ENCODE measurements around the gene PRKG1. TPM values are rescaled to one million over a fixed set of nuclear protein-coding genes. Genes with fewer than 3 reads are reported as not detected.

PRKG1 gene
- total and polyA plus RNA-seq, 2 of the 4 experiments (the other 2 are of a cell fraction): 3.5 to 18.3 TPM

- no peak overlapping the region for H3K4ac ChIP-seq (ENCODE audit: low read depth, low read length)
- ATAC-seq (ENCODE audit: low read depth): no peak
- H2BK5ac ChIP-seq (ENCODE audit: low read depth, low read length, poor library complexity, severe bottlenecking): no peak overlapping the region
- no peak overlapping the region for H3K9ac ChIP-seq (ENCODE audit: low read depth, low read length)
- H3K27me3 ChIP-seq (ENCODE audit: control insufficient read depth, insufficient read depth, low read length): no peaks in the 10 kb centered on the region
- H2BK20ac ChIP-seq (ENCODE audit: low read depth, low read length): no peak overlapping the region
- no peak for DNase-seq
- no peak overlapping the region for H4K91ac ChIP-seq (ENCODE audit: insufficient read depth, low read depth, low read length)
- no peak overlapping the region for H3K4me3 ChIP-seq (ENCODE audit: insufficient read depth, low read depth, low read length)
- TF ChIP-seq POLR2A (IDR thresholded peaks at IDR 0.05; ENCODE audit: low read depth, low read length): no peak
- no peak for TF ChIP-seq ELK1 (IDR thresholded peaks at IDR 0.05; ENCODE audit: borderline replicate concordance, low read depth, low read length)
- TF ChIP-seq USF2 (IDR thresholded peaks at IDR 0.05; ENCODE audit: low read depth, low read length): no peak
- TF ChIP-seq MAZ (IDR thresholded peaks at IDR 0.05; ENCODE audit: borderline replicate concordance, low read depth, low read length): no peak
- no peak for TF ChIP-seq SMC3 (IDR thresholded peaks at IDR 0.05; ENCODE audit: low read depth, low read length)
- TF ChIP-seq RFX5 (IDR thresholded peaks at IDR 0.05; ENCODE audit: low read depth, low read length): no peak
- no peak for TF ChIP-seq NFE2L2 (IDR thresholded peaks at IDR 0.05; ENCODE audit: low read depth, low read length)
- TF ChIP-seq RAD21 (IDR thresholded peaks at IDR 0.05; ENCODE audit: low read length): no peak
- no peak for TF ChIP-seq BHLHE40 (IDR thresholded peaks at IDR 0.05; ENCODE audit: low read depth, low read length)
- no peak for TF ChIP-seq CHD1 (IDR thresholded peaks at IDR 0.05; ENCODE audit: low read depth, low read length)
- no peak for TF ChIP-seq MAFK (IDR thresholded peaks at IDR 0.05; ENCODE audit: low read depth, low read length)
- TF ChIP-seq CEBPB (IDR thresholded peaks at IDR 0.05; ENCODE audit: low read depth, low read length): no peak
- TF ChIP-seq MXI1 (IDR thresholded peaks at IDR 0.05; ENCODE audit: borderline replicate concordance, low read depth, low read length): no peak
- TF ChIP-seq FOS (IDR thresholded peaks at IDR 0.05; ENCODE audit: low read depth, low read length): no peak
- no peak overlapping the region for H4K8ac ChIP-seq (ENCODE audit: low read depth in 2 of 2, low read length in 2 of 2)
- no peak overlapping the region for H2BK120ac ChIP-seq (ENCODE audit: low read depth, low read length)
- H3K36me3 ChIP-seq (ENCODE audit: control insufficient read depth, insufficient read depth, low read length): no peaks in the 10 kb centered on the region
- intact Hi-C loops (cut with micrococcal nuclease) (no loop called here), dilution Hi-C loops (cut with HindIII; ENCODE audit: low sequenced_read_pairs, unreplicated experiment) (no loop called here), in situ Hi-C loops (cut with MboI; ENCODE audit: low sequenced_read_pairs) (no loop called here)
- no peak overlapping the region for H2AK5ac ChIP-seq (ENCODE audit: low read depth, low read length)
- H3K56ac ChIP-seq (ENCODE audit: extremely low read depth, insufficient read depth, low read length): no peak overlapping the region
- no TSS peak for BruUV-seq (replicated peaks)
- H3K14ac ChIP-seq (replicated peaks; ENCODE audit: low read depth, low read length): no peak overlapping the region
- H3K4me2 ChIP-seq (ENCODE audit: low read depth, low read length): no peak overlapping the region
- H3K79me1 ChIP-seq (ENCODE audit: low read depth in 1 of 2, low read length in 2 of 2): no peaks in the 10 kb centered on the region
- no peak overlapping the region for H2AFZ ChIP-seq (replicated peaks; ENCODE audit: low read length, poor library complexity)
- CTCF ChIA-PET: no interaction called here
- no peak overlapping the region for H3K27ac ChIP-seq (ENCODE audit: insufficient read depth, low read length)
- POLR2A ChIA-PET (ENCODE audit: unreplicated experiment): no interaction called here
- H3K23ac ChIP-seq (ENCODE audit: low read depth, low read length): no peak overlapping the region
- H2BK15ac ChIP-seq (ENCODE audit: low read depth, low read length): no peak overlapping the region
- H3K9me1 ChIP-seq (ENCODE audit: insufficient read depth, low read length): no peaks in the 10 kb centered on the region
- no peaks in the 10 kb centered on the region for H4K20me1 ChIP-seq (ENCODE audit: insufficient read depth, low read length)
- WGBS, 2 experiments (ENCODE audit: extremely low coverage in 2 of 2, insufficient read length in 1 of 2): no CpG with 5 or more reads among the region's 1 CpG
- H4K5ac ChIP-seq (ENCODE audit: low read depth, low read length): no peak overlapping the region
- H3K9me3 ChIP-seq (ENCODE audit: control insufficient read depth, insufficient read depth, low read length): no peaks in the 10 kb centered on the region
- no peak overlapping the region for H2AK9ac ChIP-seq (replicated peaks; ENCODE audit: low read depth, low read length, poor library complexity)
- peaks cover 5% of the 10 kb centered on the region; the same call in 1 of the 2 replicates for H3K4me1 ChIP-seq (ENCODE audit: control insufficient read depth, insufficient read depth, low read length)
- no peak overlapping the region for H3K18ac ChIP-seq (ENCODE audit: low read depth, low read length)
Measured at GRCh38 chr10:52257692-52258075, 1183.4 kb downstream of the PRKG1 start.
